Pons (tissue), 1 donor: ENCODE measurements around the gene SMARCD2.
"Not testable (repeated sequence)": the region's sequence is repeated elsewhere in the genome, so short reads cannot be mapped to it uniquely, and the experiment has no call there.

ENCODE experiments used
- DNase-seq: peaks from one replicate; pipeline ENCODE4 v3.0.0-alpha.2; 2016; ENCODE audit warnings: low spot score

Gene SMARCD2

DNA sequence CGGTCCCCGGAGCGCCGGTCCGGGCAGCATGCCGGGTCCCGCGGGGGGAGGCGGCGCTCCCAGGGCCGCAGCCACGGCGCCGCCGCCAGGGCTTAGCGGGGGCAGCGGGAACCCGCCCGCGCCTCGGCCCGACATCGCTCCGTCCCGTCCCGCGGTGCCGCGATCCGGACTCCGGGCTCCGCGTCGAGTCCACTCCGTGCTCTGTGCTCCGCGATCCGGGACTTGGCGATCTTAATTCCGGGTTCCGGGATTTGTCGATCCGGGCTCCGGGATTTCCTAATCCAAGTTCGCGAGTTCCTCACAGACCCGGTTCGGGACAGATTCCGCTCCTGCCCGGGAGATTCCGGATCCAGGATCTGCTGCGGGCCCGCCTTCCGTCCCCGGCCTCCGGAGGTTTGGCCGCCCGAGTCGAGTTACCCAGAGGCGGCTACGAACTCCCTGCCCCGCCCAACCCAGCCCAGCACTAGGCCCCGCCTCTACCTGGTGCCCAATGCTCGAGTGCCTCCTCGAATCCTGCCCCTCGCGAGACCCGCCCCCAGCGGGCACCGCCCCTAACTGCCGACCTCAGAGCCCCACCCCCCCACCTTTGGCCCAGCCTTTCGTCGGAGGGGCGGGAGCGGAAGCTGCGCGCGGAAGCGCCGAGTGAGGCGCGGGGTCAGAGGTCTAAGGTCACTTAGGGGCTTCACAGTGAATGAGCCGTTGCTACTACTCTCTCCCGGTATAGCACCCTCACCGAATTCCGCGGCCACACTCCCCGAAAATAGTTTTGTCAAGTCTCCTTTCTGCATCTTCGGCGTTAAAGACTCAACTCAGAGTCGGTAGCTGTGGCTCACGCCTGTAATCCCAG lies at the start of gene SMARCD2:
SMARCD2 (minus strand) TSS at position 146 of the 847 bp plus-strand sequence; CDS start at position 135, 11 bp downstream.
- DNase-seq: peak; percentile 97

GRCh38 chr17:63889026-63889848 lies 46.8 kb upstream of the SMARCD2 start:
- DNase-seq: peak; percentile 18

- DNase-seq: not testable (repeated sequence)
Observed at GRCh38 chr17:63885119-63885518, 42.6 kb upstream of the SMARCD2 start.

GRCh38 chr17:63882626-63883126 lies 40.2 kb upstream of the SMARCD2 start:
- not testable (repeated sequence) for DNase-seq

DNA sequence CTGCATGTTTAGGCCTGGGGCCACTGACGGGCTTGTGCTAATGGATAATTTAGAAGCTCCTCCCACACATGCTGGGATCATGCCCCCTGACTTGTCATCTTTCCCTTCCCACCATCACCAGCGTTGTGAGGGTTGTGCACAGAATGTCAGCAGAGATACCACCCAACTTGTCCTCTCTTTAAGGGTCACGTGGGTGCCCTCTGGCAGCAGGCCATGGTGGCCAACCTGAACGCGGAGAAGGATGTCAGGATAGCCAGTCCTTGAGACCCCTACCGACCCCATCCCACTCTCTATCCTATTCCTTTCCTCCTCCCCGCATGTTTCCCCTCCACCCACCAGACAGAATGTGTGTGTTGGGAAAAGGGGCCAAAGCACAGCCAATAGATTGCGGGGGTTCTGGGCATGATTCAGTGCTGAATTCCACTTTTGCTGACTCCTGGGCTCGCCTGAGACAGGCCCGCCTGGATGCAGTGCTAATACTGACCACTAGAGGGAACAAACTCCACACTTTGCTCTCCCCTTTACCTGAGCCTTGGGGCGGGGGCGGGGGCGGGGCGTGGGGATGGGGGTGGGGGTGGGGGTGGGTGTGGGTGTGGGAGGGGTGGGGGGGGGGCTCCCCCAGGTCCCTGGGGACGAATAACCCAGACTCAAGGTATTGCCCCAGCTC lies 39.6 kb upstream of the SMARCD2 start, which contains the start of gene GH2:
GH2 (minus strand) TSS at position 10 of the 667 bp plus-strand sequence. CDS start 143 bp downstream, outside the sequence.
- DNase-seq: no peak

GRCh38 chr17:63881337-63881736 lies 38.9 kb upstream of the SMARCD2 start:
- not testable (repeated sequence) for DNase-seq

- DNase-seq: no peak
Observed at GRCh38 chr17:63880706-63881105, 38.2 kb upstream of the SMARCD2 start.

DNA sequence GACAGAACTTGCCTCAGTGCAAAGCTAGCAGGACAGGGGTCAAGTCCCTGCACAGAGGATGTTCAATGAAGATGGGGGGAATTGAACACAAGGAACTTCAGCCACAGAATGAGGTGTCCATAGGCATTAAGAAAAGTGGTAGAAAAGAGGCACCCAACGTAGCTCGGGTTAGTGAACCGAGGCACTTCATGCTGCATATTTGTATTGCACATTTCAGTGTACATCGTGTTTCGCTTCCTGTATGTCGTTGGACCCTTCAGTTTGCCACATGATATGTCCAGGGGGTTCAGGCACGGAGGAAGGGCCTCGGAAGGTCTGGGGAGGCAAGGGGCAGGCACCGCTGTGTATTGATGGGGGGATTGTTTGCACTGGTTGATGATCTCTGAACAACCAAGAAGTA lies 35.9 kb upstream of the SMARCD2 start:
- not testable (repeated sequence) for DNase-seq

DNA sequence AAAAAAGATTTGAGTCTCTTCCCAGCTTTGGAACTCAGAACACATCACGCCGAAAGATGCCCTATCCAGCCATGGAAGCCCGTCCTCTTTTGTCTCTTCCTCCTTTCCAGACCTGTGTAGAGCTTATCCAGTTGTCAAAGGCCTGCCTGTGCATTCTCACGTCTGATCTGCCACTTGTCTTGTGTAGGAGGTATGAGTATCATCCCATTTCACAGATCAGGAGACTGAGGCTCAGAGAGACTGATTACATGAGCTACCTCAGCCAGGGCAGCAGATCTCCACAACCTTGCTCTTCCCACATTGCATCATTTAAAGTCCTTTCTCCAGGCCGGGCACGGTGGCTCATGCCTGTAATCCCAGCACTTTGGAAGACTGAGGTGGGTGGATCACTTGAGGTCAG lies 32.2 kb upstream of the SMARCD2 start:
- not testable (repeated sequence) for DNase-seq

- not testable (repeated sequence) for DNase-seq
Observed at GRCh38 chr17:63874061-63874626, 31.7 kb upstream of the SMARCD2 start.

GRCh38 chr17:63873577-63873976 lies 31.1 kb upstream of the SMARCD2 start, which contains the start of gene CSH2:
Gene CSH2 (minus strand): TSS chr17:63873677. CDS start chr17:63873614, 63 bp downstream.
- DNase-seq: not testable (repeated sequence)

DNA sequence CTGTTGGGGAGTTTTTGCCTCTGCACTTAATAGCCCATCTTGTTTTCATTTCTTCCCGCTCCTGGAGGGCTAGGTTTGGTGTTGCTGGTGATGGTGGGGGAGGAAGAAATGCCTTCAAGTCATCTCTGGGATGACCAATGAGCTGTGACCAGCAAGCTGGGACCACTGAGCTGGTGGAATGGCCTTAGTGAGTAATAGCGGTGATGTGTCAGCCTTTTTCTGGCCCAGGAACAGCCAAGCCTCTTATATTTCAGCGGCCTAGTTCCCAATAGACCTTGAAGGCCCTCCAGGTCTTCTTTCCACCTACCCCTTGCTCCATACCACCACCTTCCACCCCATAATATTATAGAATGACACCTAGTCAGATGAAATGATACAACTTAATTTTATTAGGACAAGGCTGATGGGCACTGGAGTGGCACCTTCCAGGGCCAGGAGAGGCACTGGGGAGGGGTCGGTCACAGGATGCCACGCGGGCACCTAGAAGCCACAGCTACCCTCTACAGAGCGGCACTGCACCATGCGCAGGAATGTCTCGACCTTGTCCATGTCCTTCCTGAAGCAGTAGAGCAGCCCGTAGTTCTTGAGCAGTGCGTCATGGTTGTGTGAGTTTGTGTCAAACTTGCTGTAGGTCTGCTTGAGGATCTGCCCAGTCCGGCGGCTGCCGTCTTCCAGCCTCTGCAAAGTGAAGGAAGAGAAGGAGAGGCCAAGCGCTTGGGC lies 29.3 kb upstream of the SMARCD2 start:
- not testable (repeated sequence) for DNase-seq

DNA sequence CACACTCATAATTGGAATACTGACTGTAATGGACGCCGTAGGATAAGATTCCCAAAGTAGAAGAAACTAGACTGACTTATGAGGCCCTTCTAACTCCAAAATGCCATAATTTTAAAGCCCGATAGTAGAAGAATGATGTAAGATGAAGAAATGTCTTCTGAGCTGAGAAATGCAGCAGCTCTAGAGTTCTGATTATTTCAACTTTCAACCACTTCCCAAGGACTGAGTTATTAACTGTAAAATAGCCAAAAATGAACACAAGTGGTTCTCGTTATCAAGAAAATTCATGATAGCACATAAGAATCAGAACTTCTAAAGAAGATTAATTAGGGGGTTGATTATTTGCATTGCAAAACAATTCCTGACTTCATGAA lies 27.8 kb upstream of the SMARCD2 start:
- DNase-seq: not testable (repeated sequence)

- DNase-seq: not testable (repeated sequence)
Observed at GRCh38 chr17:63869491-63870291, 27.2 kb upstream of the SMARCD2 start.

DNA sequence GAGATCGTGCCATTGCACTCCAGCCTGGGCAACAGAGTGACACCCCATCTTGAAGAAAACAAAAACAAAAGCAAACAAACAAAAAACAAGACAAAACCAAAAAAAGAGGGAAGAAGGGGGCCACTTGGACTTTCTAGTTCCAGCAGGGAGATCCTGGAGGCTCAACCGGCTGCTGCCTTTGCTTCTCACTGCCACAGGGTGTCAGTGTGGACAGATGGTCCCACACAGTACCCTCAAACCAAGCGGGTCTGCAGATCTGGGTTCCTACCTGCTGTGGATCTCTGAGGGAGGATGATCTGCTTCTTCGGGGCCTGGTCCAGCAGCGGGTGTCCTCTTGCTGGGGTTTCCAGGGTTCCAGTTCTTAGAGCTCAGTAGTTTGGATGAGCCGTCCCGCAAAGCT lies 24.1 kb upstream of the SMARCD2 start:
- not testable (repeated sequence) for DNase-seq

DNA sequence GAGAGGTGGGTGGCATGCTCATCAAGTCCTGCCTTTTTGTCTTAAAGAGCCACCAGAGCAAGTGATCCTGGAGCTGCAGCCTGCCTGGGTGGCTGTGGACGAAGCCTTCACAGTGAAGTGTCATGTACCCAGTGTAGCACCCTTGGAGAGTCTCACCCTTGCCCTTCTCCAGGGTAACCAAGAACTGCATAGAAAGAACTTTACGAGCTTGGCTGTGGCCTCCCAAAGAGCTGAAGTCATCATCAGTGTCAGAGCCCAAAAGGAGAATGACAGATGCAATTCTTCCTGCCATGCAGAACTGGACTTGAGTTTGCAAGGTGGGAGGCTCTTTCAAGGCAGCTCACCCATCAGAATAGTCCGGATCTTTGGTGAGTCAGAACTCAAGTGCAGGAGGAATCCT lies 16.8 kb upstream of the SMARCD2 start:
- no peak for DNase-seq

DNA sequence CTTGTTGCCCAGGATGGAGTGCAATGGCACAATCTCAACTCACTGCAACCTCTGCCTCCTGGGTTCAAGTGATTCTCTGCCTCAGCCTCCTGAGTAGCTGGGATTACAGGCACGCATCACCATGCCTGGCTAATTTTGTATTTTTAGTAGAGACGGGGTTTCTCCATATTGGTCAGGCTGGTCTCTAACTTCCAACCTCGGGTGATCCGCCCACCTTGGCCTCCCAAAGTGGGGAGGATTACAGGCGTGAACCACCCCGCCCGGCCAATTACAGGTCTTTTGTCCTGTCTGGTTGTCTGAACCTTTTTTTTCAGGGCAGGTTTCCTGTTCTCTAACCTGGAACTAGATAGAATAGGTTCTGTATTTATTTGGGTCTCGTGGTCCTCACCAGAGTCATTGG lies 13.9 kb upstream of the SMARCD2 start:
- not testable (repeated sequence) for DNase-seq

GRCh38 chr17:63855185-63855584 lies 12.7 kb upstream of the SMARCD2 start:
- DNase-seq: no peak

DNA sequence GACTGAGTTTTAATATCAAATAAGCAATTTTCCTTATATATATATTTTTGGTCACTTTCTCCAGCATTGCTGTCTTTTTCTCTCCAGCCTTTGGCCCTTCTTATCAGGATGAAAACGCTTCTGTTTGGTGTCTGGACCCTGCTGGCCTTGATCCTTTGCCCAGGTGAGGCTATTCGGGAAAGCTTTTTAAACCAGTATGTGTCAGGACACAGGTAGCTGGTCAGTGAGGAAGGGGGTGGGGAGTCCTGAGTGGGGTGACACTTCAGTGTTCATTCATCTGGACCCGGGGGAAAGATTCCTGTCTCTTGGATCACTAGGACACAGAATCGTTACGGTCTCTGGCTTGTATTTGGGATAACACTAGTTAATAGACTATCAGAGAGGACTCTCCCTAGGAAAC lies 12.2 kb upstream of the SMARCD2 start:
- DNase-seq: no peak

- no peak for DNase-seq
Observed at GRCh38 chr17:63853260-63853659, 10.8 kb upstream of the SMARCD2 start.
